Lower lobe of right lung (tissue), 1 donor: ENCODE measurements around the gene COL12A1. TPM values are rescaled to one million over a fixed set of nuclear protein-coding genes. Genes with fewer than 3 reads are reported as not detected.

Source experiments
- total RNA-seq: library from RNA; stranded (reverse); fragmentation: NEBNext Ultra II Directional; extraction: Animal tissue kit (Norgen Biotek cat#: 25700); gene quantifications from one replicate; pipeline ENCODE4 v1.2.1, GENCODE V29; 2021
- donor health status: DM: no; HTN: yes; CAD: no; lungs with severe emphysema.

The COL12A1 gene
- total RNA-seq, 1 donor from 2014 or later = 36.6 TPM

Other genes with a start within 250 kb of the COL12A1 start
- 267 TPM for gene COX7A2, start 37.7 kb upstream of the COL12A1 start, total RNA-seq
- 178 TPM for gene TMEM30A, start 78.7 kb upstream of the COL12A1 start, total RNA-seq